MM.1S (cell line): ENCODE results near the gene KIRREL1.

ENCODE experiments used
- DNase-seq: peaks from one replicate; pipeline ENCODE4 v3.0.0-alpha.2; 2015
- H2AFZ ChIP-seq: fragments of 300-600 bp; sonication (generic); 2 replicates; pipeline ENCODE4 v1.6.0; 2016; ENCODE audit warnings: antibody characterized with exemption, low read length
- H3F3A ChIP-seq: fragments of 300-600 bp; sonication (generic); 2 replicates; pipeline ENCODE4 v1.6.1; 2016; ENCODE audit warnings: mild to moderate bottlenecking, antibody characterized with exemption, low read length, moderate library complexity, mixed read lengths; ENCODE audit not compliant: insufficient read depth
- H3K27ac ChIP-seq: fragments of 300-600 bp; sonication (generic); 2 replicates; pipeline ENCODE4 v1.5.1; 2016; ENCODE audit warnings: mild to moderate bottlenecking, low read length
- H3K27me3 ChIP-seq: fragments of 300-600 bp; sonication (generic); replicated peaks from 2 replicates; pipeline ENCODE4 v1.6.0; 2016; ENCODE audit warnings: low read length; ENCODE audit not compliant: insufficient read depth
- H3K36me3 ChIP-seq: fragments of 300-600 bp; sonication (generic); replicated peaks from 2 replicates; pipeline ENCODE4 v1.6.1; 2016; ENCODE audit warnings: mild to moderate bottlenecking, low read length, mixed read lengths; ENCODE audit not compliant: insufficient read depth
- H3K4me1 ChIP-seq: fragments of 300-600 bp; sonication (generic); 2 replicates; pipeline ENCODE4 v1.6.1; 2016; ENCODE audit warnings: low read length, mixed read lengths
- H3K4me2 ChIP-seq: fragments of 300-600 bp; sonication (generic); 2 replicates; pipeline ENCODE4 v1.6.0; 2016; ENCODE audit warnings: low read depth, low read length
- H3K4me3 ChIP-seq: fragments of 300-600 bp; sonication (generic); 2 replicates; pipeline ENCODE4 v1.5.1; 2016; ENCODE audit warnings: low read length, mixed read lengths
- H3K79me2 ChIP-seq: fragments of 300-600 bp; sonication (generic); 2 replicates; pipeline ENCODE4 v1.6.1; 2016; ENCODE audit warnings: mixed run types, low read length, mixed read lengths
- H3K9ac ChIP-seq: fragments of 300-600 bp; sonication (generic); 2 replicates; pipeline ENCODE4 v1.6.1; 2016; ENCODE audit warnings: low read length, mixed read lengths
- H3K9me2 ChIP-seq: fragments of 300-600 bp; sonication (generic); replicated peaks from 2 replicates; pipeline ENCODE4 v1.6.1; 2016; ENCODE audit warnings: mild to moderate bottlenecking, low read length, mixed read lengths; ENCODE audit not compliant: insufficient read depth
- H3K9me3 ChIP-seq: fragments of 300-600 bp; sonication (generic); replicated peaks from 2 replicates; pipeline ENCODE4 v1.6.1; 2016; ENCODE audit warnings: mild to moderate bottlenecking, low read length, mixed read lengths; ENCODE audit not compliant: insufficient read depth
- H4K20me1 ChIP-seq: fragments of 300-600 bp; sonication (generic); 2 replicates; pipeline ENCODE4 v1.6.1; 2016; ENCODE audit warnings: mild to moderate bottlenecking, low read length, moderate library complexity, mixed read lengths; ENCODE audit not compliant: insufficient read depth
- EZH2 ChIP-seq: fragments of 300-600 bp; sonication (generic); optimal IDR thresholded peaks from 2 replicates; pipeline ENCODE3; 2017; ENCODE audit warnings: low read depth, mild to moderate bottlenecking, antibody characterized with exemption, low read length, mixed read lengths
- EZH2phosphoT487 ChIP-seq: fragments of 300-600 bp; sonication (generic); IDR thresholded peaks from 2 replicates; pipeline ENCODE4 v1.6.1; 2018; ENCODE audit warnings: antibody characterized with exemption, low read length
- TF ChIP-seq, protein P1 (sequence below): fragments of 300-600 bp; sonication (generic); IDR thresholded peaks from 2 replicates; pipeline ENCODE4 v1.5.1; 2016; ENCODE audit warnings: antibody characterized with exemption, low read length, mixed read lengths

Gene KIRREL1

DNA sequence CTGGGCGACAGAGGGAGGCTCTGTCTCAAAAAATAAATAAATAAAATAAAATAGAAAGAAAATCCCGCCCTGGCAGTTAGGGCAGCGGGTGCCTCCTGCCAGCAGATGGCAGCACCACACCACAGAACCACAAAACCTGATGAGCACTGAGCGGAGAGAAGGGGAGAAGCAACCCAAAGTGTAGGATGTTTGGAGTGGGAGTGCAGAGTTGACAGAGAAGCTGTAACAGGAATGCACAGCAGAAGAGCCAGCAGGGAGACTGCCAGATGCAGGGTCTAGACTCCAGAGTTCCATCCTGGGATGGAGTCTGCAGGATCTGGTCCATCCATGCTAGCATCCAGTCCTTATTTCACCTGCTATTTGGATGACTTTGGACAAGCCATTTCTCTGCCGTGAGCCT, 29.7 kb upstream of the KIRREL1 start:
- H3K4me2 ChIP-seq: peak overlapping the region; percentile 13; the same call in 1 of the 2 replicates
- no peaks in the 10 kb centered on the region for H4K20me1 ChIP-seq
- no peaks in the 10 kb centered on the region for H3K9me2 ChIP-seq
- no peaks in the 10 kb centered on the region for H3K36me3 ChIP-seq
- H3K79me2 ChIP-seq: no peaks in the 10 kb centered on the region
- peak; percentile 75 for DNase-seq
- peaks cover 14% of the 10 kb centered on the region for H3K4me1 ChIP-seq
- H3K27ac ChIP-seq: no peak overlapping the region
- no peak overlapping the region for H2AFZ ChIP-seq
- no peaks in the 10 kb centered on the region for H3K9me3 ChIP-seq
- TF ChIP-seq, protein P1, sequence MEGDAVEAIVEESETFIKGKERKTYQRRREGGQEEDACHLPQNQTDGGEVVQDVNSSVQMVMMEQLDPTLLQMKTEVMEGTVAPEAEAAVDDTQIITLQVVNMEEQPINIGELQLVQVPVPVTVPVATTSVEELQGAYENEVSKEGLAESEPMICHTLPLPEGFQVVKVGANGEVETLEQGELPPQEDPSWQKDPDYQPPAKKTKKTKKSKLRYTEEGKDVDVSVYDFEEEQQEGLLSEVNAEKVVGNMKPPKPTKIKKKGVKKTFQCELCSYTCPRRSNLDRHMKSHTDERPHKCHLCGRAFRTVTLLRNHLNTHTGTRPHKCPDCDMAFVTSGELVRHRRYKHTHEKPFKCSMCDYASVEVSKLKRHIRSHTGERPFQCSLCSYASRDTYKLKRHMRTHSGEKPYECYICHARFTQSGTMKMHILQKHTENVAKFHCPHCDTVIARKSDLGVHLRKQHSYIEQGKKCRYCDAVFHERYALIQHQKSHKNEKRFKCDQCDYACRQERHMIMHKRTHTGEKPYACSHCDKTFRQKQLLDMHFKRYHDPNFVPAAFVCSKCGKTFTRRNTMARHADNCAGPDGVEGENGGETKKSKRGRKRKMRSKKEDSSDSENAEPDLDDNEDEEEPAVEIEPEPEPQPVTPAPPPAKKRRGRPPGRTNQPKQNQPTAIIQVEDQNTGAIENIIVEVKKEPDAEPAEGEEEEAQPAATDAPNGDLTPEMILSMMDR: peak; percentile 87
- TF ChIP-seq EZH2phosphoT487 (no peak), EZH2 (no peak)
- H3F3A ChIP-seq: no peaks in the 10 kb centered on the region; the same call in 1 of the 2 replicates
- H3K27me3 ChIP-seq: no peaks in the 10 kb centered on the region
- H3K9ac ChIP-seq: no peak overlapping the region
- H3K4me3 ChIP-seq: no peak overlapping the region

DNA sequence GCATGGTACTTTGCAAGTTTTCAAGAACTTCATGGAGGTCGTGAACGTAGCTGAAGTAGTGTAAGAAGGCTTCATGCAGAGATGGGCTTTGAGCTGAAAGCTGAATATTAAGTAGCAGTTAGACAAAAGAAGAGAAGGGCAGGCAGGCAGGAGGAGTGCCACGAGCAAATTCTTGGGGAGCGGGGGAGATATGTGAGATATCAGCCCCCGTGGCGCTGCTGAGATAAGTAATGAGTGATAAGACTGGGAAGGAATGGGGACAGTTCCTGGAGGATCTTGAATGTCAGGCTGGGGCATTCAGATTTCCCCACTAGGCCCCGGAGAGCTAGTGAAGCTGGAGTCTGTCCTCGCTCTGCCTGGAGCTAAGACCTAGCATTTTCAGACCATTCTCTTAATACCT, 27.9 kb upstream of the KIRREL1 start:
- DNase-seq: no peak

DNA sequence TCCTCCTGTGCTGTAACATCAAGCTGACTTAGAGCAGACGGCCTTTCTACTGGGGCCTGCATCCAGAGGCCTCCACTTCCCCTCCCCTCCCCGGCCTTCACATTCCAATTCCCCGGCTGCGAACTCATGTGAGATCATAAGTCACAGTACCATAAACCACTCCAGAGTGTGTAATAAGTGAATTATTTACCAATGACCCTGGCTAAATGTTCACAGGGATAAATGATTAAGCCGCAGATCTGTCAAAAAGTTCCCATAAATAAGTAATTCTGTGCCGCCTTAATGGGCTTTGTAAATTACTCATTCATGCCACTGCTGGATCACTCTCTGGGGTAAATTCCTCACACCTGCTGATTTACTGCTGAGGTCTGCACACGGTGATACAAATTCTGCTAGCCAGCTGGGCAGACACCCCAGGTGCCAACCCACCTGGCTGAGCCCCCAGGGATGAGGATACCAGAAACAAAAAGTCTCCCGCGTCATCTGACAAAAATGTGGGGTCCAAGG, 27.4 kb upstream of the KIRREL1 start:
- H3K79me2 ChIP-seq: no peaks in the 10 kb centered on the region
- no peak for DNase-seq

More for the DNA sequence above, 27.9 kb upstream of the KIRREL1 start:
- H2AFZ ChIP-seq: no peak overlapping the region
- no peak for TF ChIP-seq EZH2phosphoT487
- TF ChIP-seq, protein P1: no peak
- TF ChIP-seq EZH2: no peak
- H3K4me3 ChIP-seq: no peak overlapping the region
- no peak overlapping the region for H3K4me2 ChIP-seq
- no peaks in the 10 kb centered on the region for H3K36me3 ChIP-seq
- no peaks in the 10 kb centered on the region for H3K27me3 ChIP-seq
- H3K27ac ChIP-seq: no peak overlapping the region
- H3F3A ChIP-seq: no peaks in the 10 kb centered on the region; the same call in 1 of the 2 replicates
- H3K9me3 ChIP-seq: no peaks in the 10 kb centered on the region
- H3K79me2 ChIP-seq: no peaks in the 10 kb centered on the region
- H3K9me2 ChIP-seq: no peaks in the 10 kb centered on the region
- no peak overlapping the region for H3K9ac ChIP-seq
- H4K20me1 ChIP-seq: no peaks in the 10 kb centered on the region
- peaks cover 18% of the 10 kb centered on the region for H3K4me1 ChIP-seq

More for the DNA sequence above, 27.4 kb upstream of the KIRREL1 start:
- Histone ChIP-seq H3K4me3 (no peak overlapping the region), H3K9me2 (no peaks in the 10 kb centered on the region), H4K20me1 (no peaks in the 10 kb centered on the region), H3K4me1 (peaks cover 18% of the 10 kb centered on the region), H3K4me2 (no peak overlapping the region), H2AFZ (no peak overlapping the region), H3F3A (no peaks in the 10 kb centered on the region; the same call in 1 of the 2 replicates), H3K9ac (no peak overlapping the region), H3K36me3 (no peaks in the 10 kb centered on the region), H3K27ac (no peak overlapping the region), H3K27me3 (no peaks in the 10 kb centered on the region), H3K9me3 (no peaks in the 10 kb centered on the region)
- TF ChIP-seq EZH2 (no peak), EZH2phosphoT487 (no peak)
- TF ChIP-seq, protein P1: no peak
